HEK293 (cell line): ENCODE measurements around the gene ACSL4.
A peak's percentile ranks its signal among the peaks of the same experiment; 100 is the strongest.

ENCODE experiments used
- CTCF ChIA-PET: fragments of 350-600 bp; formaldehyde crosslinking; extraction: SDS; loops from one replicate; lab custom pipeline; 2021; ENCODE audit warnings: antibody characterized with exemption; lab: Yijun Ruan, JAX
- POLR2A ChIA-PET: fragments of 300-600 bp; formaldehyde crosslinking; extraction: SDS; loops from one replicate; lab custom pipeline; 2020; ENCODE audit warnings: antibody characterized with exemption, inconsistent platforms; lab: Yijun Ruan, JAX
- H3K27ac ChIP-seq: fragments of 200-500 bp; sonication (Bioruptor generic); 2 replicates; pipeline ENCODE4 v1.5.1; 2014; ENCODE audit warnings: low read depth, low read length, control low read depth, inconsistent platforms; ENCODE audit errors: extremely low read depth
- H3K36me3 ChIP-seq, 2 experiments: fragments of 200-500 bp in 1 of 2; sonication (Bioruptor generic) in 1 of 2; 1 replicate in 1 of 2; 2 replicates in 1 of 2; pipeline ENCODE4 v1.5.1; 2014 to 2017; ENCODE audit warnings: inconsistent platforms in 2 of 2, low read length in 2 of 2; ENCODE audit not compliant: control insufficient read depth in 2 of 2, insufficient read depth in 1 of 2
- H3K4me1 ChIP-seq: fragments of 200-500 bp; sonication (Bioruptor generic); 2 replicates; pipeline ENCODE4 v1.5.1; 2014; ENCODE audit warnings: mild to moderate bottlenecking, low read length, inconsistent platforms; ENCODE audit not compliant: control insufficient read depth, insufficient read depth
- H3K4me3 ChIP-seq: 2 replicates; pipeline ENCODE4 v1.5.1; 2011; ENCODE audit warnings: low read depth, mild to moderate bottlenecking, control low read depth, low read length, moderate library complexity
- H3K9me3 ChIP-seq: fragments of 200-500 bp; sonication (Bioruptor generic); 2 replicates; pipeline ENCODE4 v1.5.1; 2014; ENCODE audit warnings: low read depth, low read length, inconsistent platforms; ENCODE audit not compliant: control insufficient read depth, insufficient read depth
- FEZF1 ChIP-seq: fragments of 450-650 bp; formaldehyde crosslinking; IDR thresholded peaks from 2 replicates; pipeline ENCODE4 v1.5.1; 2016; ENCODE audit warnings: missing biosample characterization, missing genetic modification characterization
- GLI4 ChIP-seq: fragments of 450-650 bp; formaldehyde crosslinking; IDR thresholded peaks from 2 replicates; pipeline ENCODE4 v1.5.1; 2016; ENCODE audit warnings: missing biosample characterization, missing genetic modification characterization
- HOXD13 ChIP-seq: sonication (generic); formaldehyde crosslinking; IDR thresholded peaks from 2 replicates; pipeline ENCODE4 v1.8.0; 2022; ENCODE audit warnings: missing genetic modification reagents, borderline replicate concordance
- PRDM10 ChIP-seq: fragments of 450-650 bp; formaldehyde crosslinking; IDR thresholded peaks from 2 replicates; pipeline ENCODE4 v1.5.1; 2016; ENCODE audit warnings: missing biosample characterization, missing genetic modification characterization
- REPIN1 ChIP-seq: fragments of 450-650 bp; formaldehyde crosslinking; IDR thresholded peaks from 2 replicates; pipeline ENCODE4 v1.5.1; 2017; ENCODE audit warnings: missing biosample characterization, missing genetic modification characterization, low read depth
- SCRT1 ChIP-seq: fragments of 450-650 bp; formaldehyde crosslinking; IDR thresholded peaks from 2 replicates; pipeline ENCODE4 v1.5.1; 2016; ENCODE audit warnings: missing biosample characterization, missing genetic modification characterization, borderline replicate concordance
- SETDB1 ChIP-seq: IDR thresholded peaks from one replicate; pipeline ENCODE4 v1.6.1; 2017; ENCODE audit warnings: mild to moderate bottlenecking, low read length, moderate library complexity, mixed read lengths; ENCODE audit not compliant: insufficient read length
- SP2 ChIP-seq: fragments of 450-650 bp; formaldehyde crosslinking; IDR thresholded peaks from 2 replicates; pipeline ENCODE4 v1.5.1; 2016; ENCODE audit warnings: missing biosample characterization, missing genetic modification characterization
- SP3 ChIP-seq: fragments of 450-650 bp; formaldehyde crosslinking; IDR thresholded peaks from 2 replicates; pipeline ENCODE4 v1.5.1; 2016; ENCODE audit warnings: missing biosample characterization, missing genetic modification characterization
- ZBTB11 ChIP-seq: fragments of 450-650 bp; formaldehyde crosslinking; conservative IDR thresholded peaks from 2 replicates; pipeline ENCODE4 v1.5.1; 2016; ENCODE audit warnings: low read depth, missing biosample characterization, missing genetic modification characterization
- ZBTB20 ChIP-seq: fragments of 450-650 bp; formaldehyde crosslinking; IDR thresholded peaks from 2 replicates; pipeline ENCODE4 v1.5.1; 2016; ENCODE audit warnings: missing biosample characterization, missing genetic modification characterization
- ZBTB44 ChIP-seq: fragments of 450-650 bp; IDR thresholded peaks from 2 replicates; pipeline ENCODE4 v1.5.1; 2018; ENCODE audit warnings: missing biosample characterization, mild to moderate bottlenecking, missing genetic modification characterization
- ZFHX2 ChIP-seq: fragments of 450-650 bp; formaldehyde crosslinking; conservative IDR thresholded peaks from 2 replicates; pipeline ENCODE4 v1.5.1; 2016; ENCODE audit warnings: missing biosample characterization, missing genetic modification characterization
- ZIC2 ChIP-seq: fragments of 450-650 bp; formaldehyde crosslinking; IDR thresholded peaks from 2 replicates; pipeline ENCODE4 v1.5.1; 2016; ENCODE audit warnings: missing biosample characterization, missing genetic modification characterization
- ZNF132 ChIP-seq: fragments of 450-650 bp; formaldehyde crosslinking; IDR thresholded peaks from 2 replicates; pipeline ENCODE4 v1.5.1; 2017; ENCODE audit warnings: missing biosample characterization, missing genetic modification characterization, borderline replicate concordance
- ZNF266 ChIP-seq: fragments of 450-650 bp; formaldehyde crosslinking; IDR thresholded peaks from 2 replicates; pipeline ENCODE4 v1.5.1; 2016; ENCODE audit warnings: missing biosample characterization, missing genetic modification characterization, low read depth
- ZNF514 ChIP-seq: fragments of 450-650 bp; formaldehyde crosslinking; IDR thresholded peaks from 2 replicates; pipeline ENCODE4 v1.5.1; 2016; ENCODE audit warnings: missing biosample characterization, missing genetic modification characterization
- ZNF558 ChIP-seq: fragments of 450-650 bp; formaldehyde crosslinking; IDR thresholded peaks from 2 replicates; pipeline ENCODE4 v1.5.1; 2016; ENCODE audit warnings: missing biosample characterization, missing genetic modification characterization
- ZNF791 ChIP-seq: fragments of 450-650 bp; formaldehyde crosslinking; IDR thresholded peaks from 2 replicates; pipeline ENCODE4 v1.5.1; 2016; ENCODE audit warnings: missing biosample characterization, missing genetic modification characterization
- ZNF837 ChIP-seq: fragments of 450-650 bp; formaldehyde crosslinking; IDR thresholded peaks from 2 replicates; pipeline ENCODE4 v1.5.1; 2016; ENCODE audit warnings: missing biosample characterization, missing genetic modification characterization
- ZNF843 ChIP-seq: fragments of 450-650 bp; formaldehyde crosslinking; IDR thresholded peaks from 2 replicates; pipeline ENCODE4 v1.5.1; 2016; ENCODE audit warnings: missing biosample characterization, missing genetic modification characterization
- TF ChIP-seq, protein P1 (sequence below): fragments of 450-650 bp; formaldehyde crosslinking; IDR thresholded peaks from 2 replicates; pipeline ENCODE4 v1.5.1; 2016; ENCODE audit warnings: missing biosample characterization, missing genetic modification characterization
- TF ChIP-seq, protein P2 (sequence below): fragments of 450-650 bp; formaldehyde crosslinking; IDR thresholded peaks from 2 replicates; pipeline ENCODE4 v1.5.1; 2017; ENCODE audit warnings: missing biosample characterization, missing genetic modification characterization
- TF ChIP-seq, protein P3 (sequence below): fragments of 450-650 bp; formaldehyde crosslinking; IDR thresholded peaks from 2 replicates; pipeline ENCODE4 v1.5.1; 2016; ENCODE audit warnings: missing biosample characterization, missing genetic modification characterization

ACSL4 gene

DNA sequence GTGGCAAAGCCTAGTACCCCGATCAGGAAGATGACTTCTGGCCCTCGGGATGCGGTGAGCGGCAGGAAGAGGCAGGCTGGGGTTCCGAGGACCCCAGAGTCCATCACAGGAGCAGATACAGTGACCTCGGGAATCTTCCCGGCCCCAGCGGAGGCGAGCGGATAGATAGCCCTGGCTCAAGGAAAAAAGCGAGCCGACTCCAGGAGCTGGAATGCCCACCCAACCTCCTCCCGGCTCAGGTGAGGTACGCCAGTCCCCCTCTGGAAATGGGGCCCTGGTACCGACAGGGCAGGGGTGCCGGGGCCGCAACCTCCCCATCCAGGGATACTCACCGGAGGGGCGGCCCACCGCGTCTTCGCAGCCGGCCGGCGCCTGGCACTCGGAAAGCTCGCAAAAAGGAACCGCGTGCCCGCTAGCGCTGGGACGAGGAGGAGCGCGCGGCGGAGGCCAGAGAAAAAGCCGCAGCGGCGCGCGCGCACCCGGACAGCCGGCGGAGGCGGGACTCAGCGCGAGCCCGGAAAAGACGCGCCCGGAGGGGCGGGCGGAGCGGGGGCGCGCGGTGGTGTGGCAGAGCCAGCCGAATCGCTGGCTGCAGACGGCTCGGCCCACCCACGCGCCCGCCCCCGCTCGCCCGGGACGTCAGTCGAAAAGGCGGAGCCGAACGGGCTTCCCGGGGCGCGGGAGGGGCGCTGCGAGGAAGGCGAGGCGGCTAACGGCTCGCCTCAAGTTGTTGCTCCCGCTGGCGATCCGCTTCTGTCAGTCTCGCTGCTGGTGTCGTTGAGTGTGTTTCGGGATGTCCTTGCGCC is at the start of gene ACSL4:
Gene ACSL4 (minus strand): TSS at position 451 of the 806 bp plus-strand sequence. CDS start 49,894 bp downstream, outside the sequence.
- POLR2A ChIA-PET: interaction anchor here (0.6 to 1.6 kb wide), 4 partner anchors 18 to 94 kb away, joined by 3 read pairs; no protein-coding TSS in a partner anchor
- H3K27ac ChIP-seq: peak within 1 kb of the TSS; percentile 82; the same call in 1 of the 2 replicates
- CTCF ChIA-PET: interaction anchor here (1.9 kb wide), 1 partner anchor 123 kb away, joined by 8 read pairs; no protein-coding TSS in a partner anchor
- TF ChIP-seq ZBTB44 (tag by site-specific recombination): no peak
- no peak for TF ChIP-seq REPIN1 (tag by site-specific recombination)
- TF ChIP-seq HOXD13 (CRISPR knock-in tag): no peak
- TF ChIP-seq ZNF791 (tag by site-specific recombination): no peak
- TF ChIP-seq ZFHX2 (tag by site-specific recombination): peak; percentile 81
- TF ChIP-seq SP2 (tag by site-specific recombination): peak; percentile 70
- no peak for TF ChIP-seq ZNF843 (tag by site-specific recombination)
- no peak for TF ChIP-seq SETDB1
- TF ChIP-seq, protein P1, sequence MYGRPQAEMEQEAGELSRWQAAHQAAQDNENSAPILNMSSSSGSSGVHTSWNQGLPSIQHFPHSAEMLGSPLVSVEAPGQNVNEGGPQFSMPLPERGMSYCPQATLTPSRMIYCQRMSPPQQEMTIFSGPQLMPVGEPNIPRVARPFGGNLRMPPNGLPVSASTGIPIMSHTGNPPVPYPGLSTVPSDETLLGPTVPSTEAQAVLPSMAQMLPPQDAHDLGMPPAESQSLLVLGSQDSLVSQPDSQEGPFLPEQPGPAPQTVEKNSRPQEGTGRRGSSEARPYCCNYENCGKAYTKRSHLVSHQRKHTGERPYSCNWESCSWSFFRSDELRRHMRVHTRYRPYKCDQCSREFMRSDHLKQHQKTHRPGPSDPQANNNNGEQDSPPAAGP (tag by site-specific recombination): 0 out of 2 replicates have a peak, but pooled peaks have one; percentile 17
- peak; percentile 36; the same call in 1 of the 2 replicates for TF ChIP-seq ZIC2 (tag by site-specific recombination)
- peak; percentile 67 for TF ChIP-seq SP3 (tag by site-specific recombination)
- peak; percentile 41 for TF ChIP-seq FEZF1 (tag by site-specific recombination)
- no peak for TF ChIP-seq ZNF132 (tag by site-specific recombination)
- TF ChIP-seq ZBTB20 (tag by site-specific recombination): 0 out of 2 replicates have a peak, but pooled peaks have one; percentile 33
- TF ChIP-seq GLI4 (tag by site-specific recombination): no peak
- TF ChIP-seq ZNF837 (tag by site-specific recombination): no peak
- no peak for TF ChIP-seq ZNF558 (tag by site-specific recombination)
- no peak for TF ChIP-seq ZBTB11 (tag by site-specific recombination)
- TF ChIP-seq ZNF266 (tag by site-specific recombination): no peak
- TF ChIP-seq, protein P2, sequence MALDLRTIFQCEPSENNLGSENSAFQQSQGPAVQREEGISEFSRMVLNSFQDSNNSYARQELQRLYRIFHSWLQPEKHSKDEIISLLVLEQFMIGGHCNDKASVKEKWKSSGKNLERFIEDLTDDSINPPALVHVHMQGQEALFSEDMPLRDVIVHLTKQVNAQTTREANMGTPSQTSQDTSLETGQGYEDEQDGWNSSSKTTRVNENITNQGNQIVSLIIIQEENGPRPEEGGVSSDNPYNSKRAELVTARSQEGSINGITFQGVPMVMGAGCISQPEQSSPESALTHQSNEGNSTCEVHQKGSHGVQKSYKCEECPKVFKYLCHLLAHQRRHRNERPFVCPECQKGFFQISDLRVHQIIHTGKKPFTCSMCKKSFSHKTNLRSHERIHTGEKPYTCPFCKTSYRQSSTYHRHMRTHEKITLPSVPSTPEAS: no peak
- TF ChIP-seq PRDM10 (tag by site-specific recombination): 0 out of 2 replicates have a peak, but pooled peaks have one; percentile 24
- TF ChIP-seq, protein P3, sequence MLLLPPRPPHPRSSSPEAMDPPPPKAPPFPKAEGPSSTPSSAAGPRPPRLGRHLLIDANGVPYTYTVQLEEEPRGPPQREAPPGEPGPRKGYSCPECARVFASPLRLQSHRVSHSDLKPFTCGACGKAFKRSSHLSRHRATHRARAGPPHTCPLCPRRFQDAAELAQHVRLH (tag by site-specific recombination): no peak
- TF ChIP-seq ZNF514: no peak
- no peak for TF ChIP-seq SCRT1 (tag by site-specific recombination)

More for the DNA sequence above, at the start of gene ACSL4:
- Histone ChIP-seq H3K4me3 (peak within 1 kb of the TSS; percentile 71), H3K4me1 (peaks cover 3% of the 10 kb centered on the region; the same call in 1 of the 2 replicates), H3K9me3 (no peaks in the 10 kb centered on the region), H3K36me3 (no peaks in the 10 kb centered on the region)
